Small intestine (tissue), 7 donors: Measurements from ENCODE around the gene RAB4A. TPM values are rescaled to one million over a fixed set of nuclear protein-coding genes. Genes with fewer than 3 reads are reported as not detected.

Source experiments
- DNase-seq, 2 donors: peaks; one replicate each; pipeline versions ENCODE4 v3.0.0 to v3.0.0-alpha.2; 2013
- FAIRE-seq: peaks from 2 replicates; lab custom pipeline; 2012; peaks lifted over from hg19 to GRCh38; lab: Jason Lieb, UNC
- H3K27ac ChIP-seq, 3 donors: one replicate each; pipeline ENCODE4 v1.5.1; 2013; ENCODE audit warnings: low read length in 2 of 3, mild to moderate bottlenecking in 2 of 3, control low read depth in 1 of 3, inconsistent platforms in 1 of 3, low read depth in 1 of 3, moderate library complexity in 1 of 3
- H3K27me3 ChIP-seq, 3 donors: one replicate each; pipeline ENCODE4 v1.6.1; 2013; ENCODE audit warnings: low read length in 3 of 3, inconsistent platforms in 1 of 3; ENCODE audit not compliant: control insufficient read depth in 3 of 3, insufficient read depth in 3 of 3
- H3K36me3 ChIP-seq, 3 donors: one replicate each; pipeline ENCODE4 v1.6.1; 2013; ENCODE audit warnings: low read length in 3 of 3, inconsistent platforms in 1 of 3, low read depth in 1 of 3, mild to moderate bottlenecking in 1 of 3, moderate library complexity in 1 of 3; ENCODE audit not compliant: control insufficient read depth in 3 of 3, insufficient read depth in 2 of 3
- H3K4me1 ChIP-seq, 3 donors: one replicate each; pipeline ENCODE4 v1.6.1; 2013; ENCODE audit warnings: low read length in 2 of 3, inconsistent platforms in 1 of 3, low read depth in 1 of 3, mild to moderate bottlenecking in 1 of 3, moderate library complexity in 1 of 3; ENCODE audit not compliant: control insufficient read depth in 3 of 3, insufficient read depth in 2 of 3
- H3K4me3 ChIP-seq, 3 donors: one replicate each; pipeline ENCODE4 v1.5.1; 2013; ENCODE audit warnings: low read length in 3 of 3, control low read depth in 1 of 3, inconsistent platforms in 1 of 3, low read depth in 1 of 3, mild to moderate bottlenecking in 1 of 3, moderate library complexity in 1 of 3
- H3K9me3 ChIP-seq, 2 donors: one replicate each; pipeline ENCODE4 v1.6.1; 2013; ENCODE audit warnings: low read depth in 1 of 2, low read length in 1 of 2; ENCODE audit not compliant: control insufficient read depth in 2 of 2, insufficient read depth in 1 of 2
- WGBS, 3 donors: extraction: QIAGEN DNeasy Blood & Tissue Kit; methylation state at CpG; one replicate each; pipeline ENCODE4 v1.1.7; 2013; 5-methylcytosine and 5-hydroxymethylcytosine counted together
- polyA plus RNA-seq, 4 donors: library from polyadenylated mRNA; stranded (reverse) in 3 of 4; unstranded in 1 of 4; fragments of 200-250 nt in 3 of 4; fragments of 120-200 nt in 1 of 4; gene quantifications; one replicate each; pipeline versions ENCODE4 v1.2.1 to v1.2.3, GENCODE V29; 2013
- donor health status: healthy with polysubstance abuse.
- donor health status: control.
- donor health status: control.
- donor health status: Bipolar disorder and iron deficiency.
- donor health status: healthy.

Gene RAB4A
- polyA plus RNA-seq, 4 donors: 30.0 to 63.9 (median 34.7) TPM

DNA sequence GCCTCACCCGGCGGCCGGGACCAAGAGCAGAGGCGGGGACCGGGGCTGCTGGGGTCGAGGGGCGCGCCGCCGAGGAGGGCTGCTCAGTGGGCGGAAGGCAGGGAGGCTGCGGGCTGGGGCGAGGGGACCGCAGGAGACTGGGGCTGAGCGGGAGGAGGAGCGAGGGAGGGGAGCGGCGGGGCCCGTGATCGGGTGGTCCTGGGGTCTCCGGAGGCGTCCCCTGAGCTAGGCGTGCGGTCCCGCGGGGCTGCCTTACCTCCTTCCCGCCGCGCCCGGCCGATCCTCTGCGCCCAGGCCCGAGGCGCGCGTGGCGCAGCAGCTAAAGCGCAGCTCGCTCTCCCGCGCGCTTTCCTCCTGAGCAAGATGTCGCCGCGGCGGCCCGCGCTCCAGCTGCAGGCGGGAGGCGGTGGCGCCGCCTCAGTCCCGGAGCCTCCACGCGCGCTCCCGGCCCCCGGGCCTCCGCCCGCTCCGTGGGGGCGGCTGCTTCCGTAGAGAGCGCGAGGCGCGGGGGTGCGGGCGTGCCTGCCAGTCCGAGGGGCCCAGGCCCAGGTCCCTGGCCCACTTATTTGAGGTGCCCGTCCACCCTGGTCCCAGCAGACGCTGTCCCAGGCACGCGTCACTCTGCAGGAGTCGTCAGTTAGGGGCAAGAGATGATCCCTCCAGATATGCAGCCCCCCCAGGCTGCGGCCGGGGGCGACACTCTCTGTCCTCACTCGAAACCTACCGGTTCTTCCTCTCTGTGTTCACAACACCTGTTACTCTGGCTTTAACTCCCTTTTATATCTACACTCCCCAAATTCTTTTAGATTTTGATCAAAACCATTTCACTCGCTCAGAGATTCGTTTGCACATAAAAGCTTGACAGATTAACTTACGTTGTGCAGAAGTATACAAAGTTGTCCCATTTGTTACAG lies 72.0 kb downstream of the RAB4A start, which contains the start of gene CCSAP:
Gene CCSAP (minus strand): TSS at position 392 of the 914 bp plus-strand sequence. CDS start 582 bp downstream, outside the sequence.
- FAIRE-seq: no peak
- WGBS, 3 donors: 0 to 1% (median 0%) methylated on average over 21 to 83 of the region's 83 CpGs

DNA sequence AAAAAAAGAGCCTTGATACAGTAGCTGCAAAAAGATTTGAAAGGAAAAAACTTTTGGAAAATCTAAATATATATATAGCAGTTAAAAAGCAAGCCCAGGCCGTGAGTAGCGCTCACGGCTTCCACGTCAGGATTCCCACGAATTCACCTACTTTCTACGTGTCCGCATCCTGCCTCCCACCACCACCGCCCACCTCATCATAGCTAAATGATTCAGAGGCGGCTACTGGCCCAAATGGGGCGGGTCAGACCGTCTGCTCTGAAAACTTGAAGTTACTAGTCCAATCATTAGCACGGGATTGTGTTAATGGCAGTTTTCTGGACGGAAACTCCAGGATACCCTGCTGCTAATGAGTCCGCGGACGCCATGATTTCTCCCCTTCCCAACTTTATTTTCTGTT lies 73.2 kb downstream of the RAB4A start:
- DNase-seq: no peak
- WGBS, 3 donors: 74 to 84% (median 80%) methylated on average over 16 of the region's 16 CpGs
- H3K27me3 ChIP-seq: peaks cover 0 to 18% (median 0%) of the 10 kb centered on the region in 3 donors
- FAIRE-seq: no peak
- no peak overlapping the region for H3K27ac ChIP-seq
- H3K4me1 ChIP-seq: peaks cover 0 to 7% (median 0%) of the 10 kb centered on the region in 3 donors
- H3K36me3 ChIP-seq: no peaks in the 10 kb centered on the region
- H3K4me3 ChIP-seq: no peak overlapping the region
- no peaks in the 10 kb centered on the region for H3K9me3 ChIP-seq

More for the DNA sequence above, 72.0 kb downstream of the RAB4A start, which contains the start of gene CCSAP:
- DNase-seq: peak; percentile 42 to 83
- H3K4me3 ChIP-seq: peak within 1 kb of the TSS; percentile 44 to 87 (median 83)
- no peaks in the 10 kb centered on the region for H3K36me3 ChIP-seq
- peak within 1 kb of the TSS; percentile 66 to 90 (median 75) for H3K27ac ChIP-seq
- peaks cover 0 to 7% (median 0%) of the 10 kb centered on the region in 3 donors for H3K4me1 ChIP-seq
- no peaks in the 10 kb centered on the region for H3K9me3 ChIP-seq
- peaks cover 0 to 18% (median 0%) of the 10 kb centered on the region in 3 donors for H3K27me3 ChIP-seq

DNA sequence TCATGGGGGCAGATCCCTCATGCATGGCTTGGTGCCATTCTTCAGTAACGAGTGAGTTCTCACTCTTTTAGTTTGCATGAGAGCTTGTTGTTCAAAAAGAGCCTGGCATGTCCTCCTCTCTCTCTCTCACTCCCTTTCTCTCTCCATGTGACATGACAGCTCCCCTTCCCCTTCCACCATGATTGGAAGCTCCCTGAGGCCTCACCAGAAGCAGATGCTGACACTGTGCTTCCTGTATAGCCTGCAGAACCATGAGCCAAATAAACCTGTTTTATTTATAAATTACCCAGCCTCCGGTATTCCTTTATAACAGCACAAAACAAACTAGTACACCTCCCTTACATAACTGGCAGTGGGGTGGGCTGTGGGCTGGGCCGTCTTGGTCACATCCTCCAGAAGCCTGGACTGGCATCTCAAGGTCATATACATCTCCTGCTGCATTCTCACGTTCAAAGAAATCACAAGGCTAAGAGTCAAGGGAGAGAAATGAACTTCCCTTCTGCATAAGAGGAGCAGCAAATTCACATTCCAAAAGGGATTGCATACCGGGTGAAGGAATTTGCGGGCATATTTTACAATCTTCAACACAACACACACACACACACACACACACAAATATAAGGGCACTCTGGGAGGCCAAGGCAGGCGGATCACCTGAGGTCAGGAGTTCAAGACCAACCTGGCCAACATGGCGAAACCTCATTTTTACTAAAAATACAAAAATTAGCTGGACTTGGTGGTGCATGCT lies 74.2 kb downstream of the RAB4A start:
- Histone ChIP-seq H3K4me3 (no peak overlapping the region), H3K36me3 (no peaks in the 10 kb centered on the region), H3K27me3 (peaks cover 0 to 18% (median 0%) of the 10 kb centered on the region in 3 donors), H3K27ac (no peak overlapping the region), H3K9me3 (no peaks in the 10 kb centered on the region), H3K4me1 (peaks cover 0 to 7% (median 0%) of the 10 kb centered on the region in 3 donors)
- DNase-seq: no peak
- 75 to 84% (median 80%) methylated on average over 8 of the region's 8 CpGs for WGBS, 3 donors
- no peak for FAIRE-seq

DNA sequence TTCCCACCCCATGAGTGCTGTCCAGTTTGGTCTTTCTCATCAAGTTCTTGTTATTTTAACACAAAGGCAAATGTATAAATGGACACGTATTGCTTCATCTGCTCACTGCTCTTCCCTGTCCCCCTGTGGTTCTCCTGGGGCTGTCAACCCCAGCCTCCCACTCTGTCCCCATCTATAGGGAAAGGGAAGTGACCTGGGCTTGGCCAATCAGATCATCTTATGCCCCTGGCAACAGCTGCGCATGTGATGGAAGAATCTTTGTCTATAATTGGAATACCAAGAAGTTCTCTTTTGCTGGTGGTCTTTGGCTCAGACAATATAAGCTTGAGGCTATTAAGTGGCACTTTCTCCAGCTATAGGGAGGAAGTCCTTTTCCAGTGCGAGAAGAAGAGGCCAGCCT lies 76.6 kb downstream of the RAB4A start:
- Histone ChIP-seq H3K4me3 (no peak overlapping the region), H3K4me1 (peaks cover 0 to 7% (median 0%) of the 10 kb centered on the region in 3 donors), H3K36me3 (no peaks in the 10 kb centered on the region), H3K9me3 (no peaks in the 10 kb centered on the region), H3K27ac (no peak overlapping the region), H3K27me3 (peaks cover 0 to 18% (median 0%) of the 10 kb centered on the region in 3 donors)
- FAIRE-seq: no peak
- no peak for DNase-seq
- 63 to 74% (median 66%) methylated on average over 3 of the region's 3 CpGs for WGBS, 3 donors

DNA sequence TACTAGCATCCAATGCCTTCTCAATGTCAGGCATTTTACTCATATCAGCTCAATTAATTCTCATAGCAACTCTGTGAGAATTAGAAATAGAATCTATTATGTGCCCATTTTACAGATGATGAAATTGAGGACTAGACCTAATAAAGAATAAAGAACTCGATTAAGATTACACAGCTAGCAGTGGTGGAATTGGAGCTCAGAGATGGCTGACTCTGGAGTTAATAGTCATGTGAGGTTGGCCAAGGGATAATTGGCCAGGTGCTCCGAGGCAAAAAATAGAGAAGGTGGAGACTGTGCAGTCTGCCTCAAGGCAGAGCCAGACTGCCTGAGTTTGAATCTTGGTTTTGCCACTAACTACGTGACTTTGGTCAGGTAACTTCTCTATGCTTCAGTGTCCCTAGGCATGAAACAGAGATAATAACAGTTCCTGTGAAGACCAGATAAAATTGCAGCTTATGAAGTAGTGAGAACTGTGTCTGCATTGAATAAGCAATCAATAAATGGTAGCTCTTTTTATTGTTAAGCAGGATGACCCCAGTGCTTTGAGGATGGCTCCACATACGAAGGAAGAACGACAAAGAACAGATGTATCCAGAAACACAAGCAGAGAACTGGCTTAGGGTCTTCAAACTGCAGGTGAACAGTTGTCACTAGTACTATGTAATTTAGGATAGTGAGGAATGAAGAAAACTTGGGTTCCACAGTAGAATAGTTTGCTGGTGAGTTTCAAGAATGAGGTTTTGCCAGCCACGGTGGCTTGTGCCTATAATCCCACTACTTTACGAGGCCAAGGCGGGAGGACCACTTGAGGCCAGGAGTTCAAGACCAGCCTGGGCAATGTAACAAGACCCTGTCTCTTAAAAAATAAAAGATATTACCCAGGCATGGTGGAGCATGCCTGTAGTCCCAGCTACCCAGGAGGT lies 78.8 kb downstream of the RAB4A start:
- Histone ChIP-seq H3K36me3 (no peaks in the 10 kb centered on the region), H3K27ac (no peak overlapping the region), H3K4me1 (no peaks in the 10 kb centered on the region), H3K9me3 (peaks cover 0 to 2% of the 10 kb centered on the region in 2 donors), H3K4me3 (no peak overlapping the region), H3K27me3 (peaks cover 0 to 12% (median 0%) of the 10 kb centered on the region in 3 donors)
- no peak for FAIRE-seq
- no peak for DNase-seq
- WGBS, 3 donors: 74 to 80% (median 78%) methylated on average over 8 of the region's 8 CpGs

DNA sequence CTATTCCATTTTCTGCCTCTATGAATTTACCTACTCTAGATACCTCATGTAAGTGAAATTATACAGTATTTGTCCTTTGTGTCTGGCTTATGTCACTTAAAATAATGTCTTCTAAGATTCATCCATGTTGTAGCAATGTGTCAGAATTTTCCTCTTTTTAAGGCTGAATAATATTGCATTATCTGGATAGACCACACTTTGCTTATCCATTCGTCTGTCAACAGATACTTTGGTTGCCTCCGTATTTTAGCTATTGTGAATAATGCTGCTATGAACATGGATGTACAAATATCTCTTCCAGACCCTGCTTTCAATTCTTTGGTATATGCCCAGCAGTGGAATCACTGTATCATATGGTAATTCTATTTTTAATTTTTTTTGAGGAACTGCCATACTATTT lies 82.1 kb downstream of the RAB4A start:
- 86 to 96% (median 94%) methylated on average over 2 of the region's 2 CpGs for WGBS, 3 donors
- H3K27ac ChIP-seq: no peak overlapping the region
- H3K36me3 ChIP-seq: no peaks in the 10 kb centered on the region
- H3K4me3 ChIP-seq: no peak overlapping the region
- FAIRE-seq: no peak
- H3K4me1 ChIP-seq: no peaks in the 10 kb centered on the region
- H3K27me3 ChIP-seq: peaks cover 0 to 3% (median 0%) of the 10 kb centered on the region in 3 donors
- no peak for DNase-seq
- H3K9me3 ChIP-seq: peaks cover 0 to 2% of the 10 kb centered on the region in 2 donors

DNA sequence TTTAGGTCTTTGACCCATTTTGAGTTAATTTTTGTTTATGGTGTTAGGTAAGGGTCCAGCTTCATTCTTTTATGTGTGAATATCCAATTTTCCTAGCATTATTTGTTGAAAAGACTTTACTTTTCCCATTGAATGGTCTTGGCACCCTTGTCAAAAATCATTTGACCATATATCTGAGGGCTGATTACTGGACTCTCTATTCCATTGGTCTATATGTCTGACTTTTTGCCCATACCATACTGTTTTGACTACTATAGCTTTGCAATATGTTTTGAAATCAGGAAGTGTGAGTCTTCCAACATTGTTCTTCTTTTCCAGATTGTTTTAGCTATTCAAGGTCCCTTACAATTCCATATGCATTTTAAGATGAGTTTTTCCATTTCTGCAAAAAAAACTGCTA lies 83.3 kb downstream of the RAB4A start:
- FAIRE-seq: no peak
- peaks cover 0 to 3% (median 0%) of the 10 kb centered on the region in 3 donors for H3K27me3 ChIP-seq
- H3K4me3 ChIP-seq: no peak overlapping the region

More for the DNA sequence above, 83.3 kb downstream of the RAB4A start:
- no peak overlapping the region for H3K27ac ChIP-seq
- H3K36me3 ChIP-seq: no peaks in the 10 kb centered on the region
- peaks cover 0 to 2% of the 10 kb centered on the region in 2 donors for H3K9me3 ChIP-seq
- DNase-seq: no peak
- no peaks in the 10 kb centered on the region for H3K4me1 ChIP-seq
